Endothelial cell of umbilical vein (primary cell): ENCODE results near the gene CD247. TPM values are rescaled to one million over a fixed set of nuclear protein-coding genes. Genes with fewer than 3 reads are reported as not detected.

Source experiments
- BruUV-seq: library from RNA; stranded (reverse); fragments of 400-500 nt; replicated peaks from 2 replicates; lab custom pipeline; 2021; lab: Mats Ljungman, UMichigan
- CTCF ChIA-PET: fragments of 300-600, 350-600 bp; sonication (Branson Sonifier 250); formaldehyde crosslinking; loops from one replicate; lab custom pipeline; 2021; ENCODE audit warnings: antibody characterized with exemption, inconsistent platforms; lab: Charles Lee
- POLR2A ChIA-PET: fragments of 300-600, 350-600 bp; sonication (Branson Sonifier 250); formaldehyde crosslinking; loops from one replicate; lab custom pipeline; 2021; ENCODE audit warnings: antibody characterized with exemption, inconsistent platforms; lab: Charles Lee
- DNase-seq: peaks from one replicate; pipeline ENCODE4 v3.0.0-alpha.2; 2011; ENCODE audit warnings: low read depth, low spot score
- FAIRE-seq: peaks from 2 replicates; lab custom pipeline; 2011; peaks lifted over from hg19 to GRCh38; lab: Jason Lieb, UNC
- H2AFZ ChIP-seq: 2 replicates; pipeline ENCODE4 v1.6.0; 2012; ENCODE audit warnings: low read depth, low read length, control low read depth, inconsistent platforms
- H3K27ac ChIP-seq: 2 replicates; pipeline ENCODE4 v1.5.1; 2011; ENCODE audit warnings: low read depth, mild to moderate bottlenecking, control low read depth, low read length, moderate library complexity; ENCODE audit not compliant: insufficient read depth
- H3K27me3 ChIP-seq, 2 experiments: 2 replicates each; pipeline versions ENCODE4 v1.6.0 to v1.6.1; 2011; ENCODE audit warnings: low read length in 2 of 2, mixed read lengths in 1 of 2; ENCODE audit not compliant: control insufficient read depth in 2 of 2, insufficient read depth in 2 of 2
- H3K36me3 ChIP-seq, 2 experiments: 2 replicates in 1 of 2; 3 replicates in 1 of 2; pipeline ENCODE4 v1.5.1; 2011; ENCODE audit warnings: low read length in 2 of 2, mild to moderate bottlenecking in 1 of 2, moderate library complexity in 1 of 2; ENCODE audit not compliant: control insufficient read depth in 2 of 2, insufficient read depth in 2 of 2; ENCODE audit errors: extremely low read depth in 1 of 2
- H3K4me1 ChIP-seq: 3 replicates; pipeline ENCODE4 v1.5.1; 2011; ENCODE audit warnings: mild to moderate bottlenecking, low read length; ENCODE audit not compliant: control insufficient read depth, insufficient read depth; ENCODE audit errors: extremely low read depth
- H3K4me2 ChIP-seq: 2 replicates; pipeline ENCODE4 v1.6.1; 2011; ENCODE audit warnings: low read length, control low read depth, mixed read lengths; ENCODE audit not compliant: insufficient read depth
- H3K4me3 ChIP-seq, 3 experiments: fragments of 200-600 bp in 1 of 3; sonication (generic), shearing (Covaris generic) in 1 of 3; replicated peaks in 1 of 3; 2 replicates each; pipeline ENCODE4 v1.5.1; 2011 to 2016; ENCODE audit warnings: control low read depth in 3 of 3, low read length in 3 of 3, mild to moderate bottlenecking in 2 of 3, inconsistent platforms in 1 of 3, low read depth in 1 of 3, moderate library complexity in 1 of 3; ENCODE audit not compliant: insufficient read depth in 1 of 3
- H3K79me2 ChIP-seq: 2 replicates; pipeline ENCODE4 v1.6.0; 2012; ENCODE audit warnings: low read length, inconsistent platforms; ENCODE audit not compliant: control insufficient read depth, insufficient read depth
- H3K9ac ChIP-seq: replicated peaks from 2 replicates; pipeline ENCODE3; 2011; ENCODE audit warnings: low read length, control low read depth; ENCODE audit not compliant: insufficient read depth; ENCODE audit errors: extremely low read depth
- H3K9me1 ChIP-seq: replicated peaks from 3 replicates; pipeline ENCODE4 v1.6.0; 2011; ENCODE audit warnings: mild to moderate bottlenecking, low read length; ENCODE audit not compliant: control insufficient read depth, insufficient read depth; ENCODE audit errors: extremely low read depth
- H3K9me3 ChIP-seq: replicated peaks from 2 replicates; pipeline ENCODE4 v1.5.1; 2012; ENCODE audit warnings: low read length, inconsistent platforms; ENCODE audit not compliant: control insufficient read depth, insufficient read depth
- H4K20me1 ChIP-seq: replicated peaks from 2 replicates; pipeline ENCODE3; 2011; ENCODE audit warnings: mild to moderate bottlenecking, low read length; ENCODE audit not compliant: control insufficient read depth, insufficient read depth; ENCODE audit errors: extremely low read depth
- EZH2 ChIP-seq: IDR thresholded peaks from 2 replicates; pipeline ENCODE4 v1.6.1; 2012; ENCODE audit warnings: borderline replicate concordance, low read depth, mild to moderate bottlenecking, moderate library complexity, low read length, inconsistent platforms; ENCODE audit not compliant: severe bottlenecking
- FOS ChIP-seq: IDR thresholded peaks from 2 replicates; pipeline ENCODE4 v1.6.1; 2011; ENCODE audit warnings: mild to moderate bottlenecking, low read length, moderate library complexity, borderline replicate concordance; ENCODE audit not compliant: insufficient read depth
- GATA2 ChIP-seq: IDR thresholded peaks from 2 replicates; pipeline ENCODE4 v1.7.0; 2011; ENCODE audit warnings: low read depth, mild to moderate bottlenecking, moderate library complexity, mixed read lengths, low read length; ENCODE audit not compliant: insufficient read length, insufficient read depth
- JUN ChIP-seq: IDR thresholded peaks from 2 replicates; pipeline ENCODE4 v1.6.1; 2011; ENCODE audit warnings: borderline replicate concordance, low read depth; ENCODE audit not compliant: insufficient read length, insufficient read depth
- MYC ChIP-seq: IDR thresholded peaks from one replicate; pipeline ENCODE4 v1.6.1; 2011; ENCODE audit warnings: mild to moderate bottlenecking, low read depth, low read length
- POLR2A ChIP-seq: IDR thresholded peaks from 2 replicates; pipeline ENCODE4 v1.6.1; 2012; ENCODE audit warnings: low read depth, mild to moderate bottlenecking, control low read depth, low read length
- POLR2AphosphoS5 ChIP-seq: IDR thresholded peaks from 2 replicates; pipeline ENCODE4 v1.6.1; 2012; ENCODE audit warnings: low read depth, mild to moderate bottlenecking, control low read depth, low read length, moderate library complexity; ENCODE audit not compliant: insufficient read depth
- dilution Hi-C: fragments of 300-500 bp; cut with MboI; formaldehyde crosslinking; loops from one replicate; pipeline ENCODE4 v1.15.0; 2019; ENCODE audit warnings: low sequenced_read_pairs; ENCODE audit not compliant: extremely low pct_ligation_motif_present
- intact Hi-C: fragments of 100-400 bp; cut with micrococcal nuclease; formaldehyde crosslinking; loops from one replicate; pipeline ENCODE4 v1.10.0; 2022
- polyA plus RNA-seq, 4 experiments: library from polyadenylated mRNA; depleted of rRNA in 3 of 4; stranded (reverse) in 3 of 4; unstranded in 1 of 4; fragments of >200 nt; gene quantifications; 2 replicates each; pipeline versions ENCODE4 v1.2.1 to v1.2.3, GENCODE V29; 2011 to 2012; ENCODE audit warnings: missing spikeins in 1 of 4
- total RNA-seq: library from RNA; stranded (reverse); gene quantifications from 2 replicates; pipeline ENCODE4 v1.2.3, GENCODE V29; 2021
- TF ChIP-seq, protein P1 (sequence below): IDR thresholded peaks from 2 replicates; pipeline ENCODE4 v1.6.1; 2011; ENCODE audit not compliant: insufficient read depth, insufficient read length
- TF ChIP-seq, protein P2 (sequence below), 2 donors: IDR thresholded peaks; 1 replicate in 1 of 2; 2 replicates in 1 of 2; pipeline ENCODE4 v1.5.1; 2011; ENCODE audit warnings: low read length in 2 of 2, mild to moderate bottlenecking in 2 of 2, moderate library complexity in 2 of 2, control low read depth in 1 of 2, inconsistent platforms in 1 of 2, low read depth in 1 of 2; ENCODE audit not compliant: insufficient read depth in 1 of 2; ENCODE audit errors: extremely low read depth in 1 of 2

CD247 gene
- total and polyA plus RNA-seq, 2 donors (not counting 3 experiments of a cell fraction or from before 2014, with no cell fraction given), result not detected

DNA sequence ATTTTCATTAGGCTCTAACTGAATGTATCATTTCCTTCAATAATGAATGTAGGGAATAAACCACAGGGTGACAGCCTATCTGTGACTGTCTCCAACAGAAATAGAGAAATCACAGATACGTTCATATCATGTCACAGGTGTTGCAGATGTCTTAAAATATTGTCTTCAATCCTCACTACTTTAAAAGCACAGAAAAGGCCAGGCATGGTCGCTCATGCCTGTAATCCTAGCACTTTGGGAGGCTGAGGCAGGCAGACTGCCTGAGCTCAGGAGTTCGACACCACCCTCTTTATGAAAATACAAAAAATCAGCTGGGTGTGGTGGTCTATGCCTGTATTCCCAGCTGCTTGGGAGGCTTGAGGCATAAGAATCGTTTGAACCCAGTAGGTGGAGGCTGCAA lies 27.0 kb upstream of the CD247 start:
- Histone ChIP-seq H3K4me2 (no peak overlapping the region), H3K4me3 (no peak overlapping the region), H2AFZ (no peak overlapping the region), H4K20me1 (no peaks in the 10 kb centered on the region), H3K27me3 (no peaks in the 10 kb centered on the region), H3K9me1 (no peaks in the 10 kb centered on the region), H3K9ac (no peak overlapping the region), H3K36me3 (no peaks in the 10 kb centered on the region), H3K9me3 (no peaks in the 10 kb centered on the region), H3K79me2 (no peaks in the 10 kb centered on the region), H3K27ac (no peak overlapping the region), H3K4me1 (no peaks in the 10 kb centered on the region)
- intact Hi-C loops (no loop called here), dilution Hi-C loops (no loop called here)
- no TSS peak for BruUV-seq
- ChIA-PET POLR2A (interaction anchor here (0.5 kb wide), 1 partner anchor 43 kb away, joined by 3 read pairs; no protein-coding TSS in a partner anchor), CTCF (interaction anchor here (0.6 to 0.7 kb wide), 2 partner anchors 8 to 11 kb away, joined by 3 read pairs; partner anchors contain the start of gene CREG1)
- no peak for FAIRE-seq
- TF ChIP-seq POLR2A (no peak), EZH2 (no peak), FOS (no peak), GATA2 (no peak), JUN (no peak), MYC (no peak), POLR2AphosphoS5 (no peak)
- TF ChIP-seq, protein P1, sequence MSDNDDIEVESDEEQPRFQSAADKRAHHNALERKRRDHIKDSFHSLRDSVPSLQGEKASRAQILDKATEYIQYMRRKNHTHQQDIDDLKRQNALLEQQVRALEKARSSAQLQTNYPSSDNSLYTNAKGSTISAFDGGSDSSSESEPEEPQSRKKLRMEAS, result no peak
- TF ChIP-seq, protein P2, sequence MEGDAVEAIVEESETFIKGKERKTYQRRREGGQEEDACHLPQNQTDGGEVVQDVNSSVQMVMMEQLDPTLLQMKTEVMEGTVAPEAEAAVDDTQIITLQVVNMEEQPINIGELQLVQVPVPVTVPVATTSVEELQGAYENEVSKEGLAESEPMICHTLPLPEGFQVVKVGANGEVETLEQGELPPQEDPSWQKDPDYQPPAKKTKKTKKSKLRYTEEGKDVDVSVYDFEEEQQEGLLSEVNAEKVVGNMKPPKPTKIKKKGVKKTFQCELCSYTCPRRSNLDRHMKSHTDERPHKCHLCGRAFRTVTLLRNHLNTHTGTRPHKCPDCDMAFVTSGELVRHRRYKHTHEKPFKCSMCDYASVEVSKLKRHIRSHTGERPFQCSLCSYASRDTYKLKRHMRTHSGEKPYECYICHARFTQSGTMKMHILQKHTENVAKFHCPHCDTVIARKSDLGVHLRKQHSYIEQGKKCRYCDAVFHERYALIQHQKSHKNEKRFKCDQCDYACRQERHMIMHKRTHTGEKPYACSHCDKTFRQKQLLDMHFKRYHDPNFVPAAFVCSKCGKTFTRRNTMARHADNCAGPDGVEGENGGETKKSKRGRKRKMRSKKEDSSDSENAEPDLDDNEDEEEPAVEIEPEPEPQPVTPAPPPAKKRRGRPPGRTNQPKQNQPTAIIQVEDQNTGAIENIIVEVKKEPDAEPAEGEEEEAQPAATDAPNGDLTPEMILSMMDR (IDR thresholded peaks at IDR 0.05; ENCODE audit: extremely low read depth in 1 of 2, insufficient read depth in 1 of 2, low read depth in 1 of 2, low read length in 2 of 2), result no peak
- no peak for DNase-seq
